ENCODE data around the gene PERM1.

The PERM1 gene

DNA sequence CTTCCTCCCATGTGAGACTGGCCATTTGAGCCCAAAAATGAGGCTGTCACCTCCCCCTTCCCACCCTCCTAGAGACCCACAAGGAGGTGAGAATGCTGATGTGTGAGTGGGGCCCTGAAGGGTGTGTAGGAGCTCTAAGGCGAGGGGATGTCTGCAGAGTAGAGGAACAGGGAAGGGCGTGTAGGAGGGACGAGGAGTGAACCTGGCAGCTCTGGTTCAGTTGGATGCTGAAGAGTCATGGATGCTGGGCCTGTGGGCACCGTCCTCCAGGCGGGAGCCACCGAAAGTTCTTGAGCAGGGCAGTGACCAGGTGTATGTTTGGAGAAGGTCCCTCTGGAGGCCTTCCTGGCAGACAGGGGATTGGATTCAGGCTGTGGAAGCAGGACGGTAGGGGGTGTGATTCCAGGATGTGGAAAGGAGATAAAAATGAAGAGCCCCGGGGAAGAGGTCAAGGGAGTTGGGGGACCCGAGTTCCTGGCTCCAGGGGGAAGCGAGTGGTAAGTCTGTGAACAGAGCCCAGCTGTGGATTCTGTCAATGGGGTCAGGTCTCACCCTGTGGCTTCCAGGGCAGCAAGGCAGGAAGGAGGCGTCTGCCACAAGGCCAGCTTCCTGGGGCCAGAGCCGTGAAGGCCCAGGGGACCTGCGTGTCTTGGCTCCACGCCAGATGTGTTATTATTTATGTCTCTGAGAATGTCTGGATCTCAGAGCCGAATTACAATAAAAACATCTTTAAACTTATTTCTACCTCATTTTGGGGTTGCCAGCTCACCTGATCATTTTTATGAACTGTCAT is 50.3 kb downstream of the PERM1 start:
- no peak overlapping the region for H3K4me3 ChIP-seq (ENCODE audit: low read length)
- no peak overlapping the region for H3K4me2 ChIP-seq (ENCODE audit: low read length)
- no peaks in the 10 kb centered on the region for H3K36me3 ChIP-seq (ENCODE audit: control insufficient read depth, low read length)
- no peaks in the 10 kb centered on the region for H3K9me2 ChIP-seq (replicated peaks; ENCODE audit: control insufficient read depth, low read length)
- H3K27ac ChIP-seq (ENCODE audit: low read depth, low read length), result no peak overlapping the region
- peaks cover 7% of the 10 kb centered on the region; the same call in 1 of the 2 replicates for H3K4me1 ChIP-seq (ENCODE audit: control insufficient read depth, low read length)
- H3K27me3 ChIP-seq (ENCODE audit: control insufficient read depth, low read length), result peaks cover 18% of the 10 kb centered on the region
- no peaks in the 10 kb centered on the region for H3K9me3 ChIP-seq (ENCODE audit: control insufficient read depth, insufficient read depth, low read length)
- TF ChIP-seq, protein P1, sequence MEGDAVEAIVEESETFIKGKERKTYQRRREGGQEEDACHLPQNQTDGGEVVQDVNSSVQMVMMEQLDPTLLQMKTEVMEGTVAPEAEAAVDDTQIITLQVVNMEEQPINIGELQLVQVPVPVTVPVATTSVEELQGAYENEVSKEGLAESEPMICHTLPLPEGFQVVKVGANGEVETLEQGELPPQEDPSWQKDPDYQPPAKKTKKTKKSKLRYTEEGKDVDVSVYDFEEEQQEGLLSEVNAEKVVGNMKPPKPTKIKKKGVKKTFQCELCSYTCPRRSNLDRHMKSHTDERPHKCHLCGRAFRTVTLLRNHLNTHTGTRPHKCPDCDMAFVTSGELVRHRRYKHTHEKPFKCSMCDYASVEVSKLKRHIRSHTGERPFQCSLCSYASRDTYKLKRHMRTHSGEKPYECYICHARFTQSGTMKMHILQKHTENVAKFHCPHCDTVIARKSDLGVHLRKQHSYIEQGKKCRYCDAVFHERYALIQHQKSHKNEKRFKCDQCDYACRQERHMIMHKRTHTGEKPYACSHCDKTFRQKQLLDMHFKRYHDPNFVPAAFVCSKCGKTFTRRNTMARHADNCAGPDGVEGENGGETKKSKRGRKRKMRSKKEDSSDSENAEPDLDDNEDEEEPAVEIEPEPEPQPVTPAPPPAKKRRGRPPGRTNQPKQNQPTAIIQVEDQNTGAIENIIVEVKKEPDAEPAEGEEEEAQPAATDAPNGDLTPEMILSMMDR (IDR thresholded peaks at IDR 0.05; ENCODE audit: low read depth, low read length, poor library complexity, severe bottlenecking), result no peak
- TF ChIP-seq EZH2phosphoT487 (IDR thresholded peaks at IDR 0.05; ENCODE audit: borderline replicate concordance, low read length), result no peak
- H3K79me2 ChIP-seq (ENCODE audit: control insufficient read depth, low read length), result no peaks in the 10 kb centered on the region
- no peaks in the 10 kb centered on the region for H4K20me1 ChIP-seq (ENCODE audit: control insufficient read depth, insufficient read depth, low read depth, low read length)
- H3F3A ChIP-seq (ENCODE audit: control insufficient read depth, insufficient read depth), result 0 out of 2 replicates have a peak, but pooled peaks cover 3% of the 10 kb centered on the region

DNA sequence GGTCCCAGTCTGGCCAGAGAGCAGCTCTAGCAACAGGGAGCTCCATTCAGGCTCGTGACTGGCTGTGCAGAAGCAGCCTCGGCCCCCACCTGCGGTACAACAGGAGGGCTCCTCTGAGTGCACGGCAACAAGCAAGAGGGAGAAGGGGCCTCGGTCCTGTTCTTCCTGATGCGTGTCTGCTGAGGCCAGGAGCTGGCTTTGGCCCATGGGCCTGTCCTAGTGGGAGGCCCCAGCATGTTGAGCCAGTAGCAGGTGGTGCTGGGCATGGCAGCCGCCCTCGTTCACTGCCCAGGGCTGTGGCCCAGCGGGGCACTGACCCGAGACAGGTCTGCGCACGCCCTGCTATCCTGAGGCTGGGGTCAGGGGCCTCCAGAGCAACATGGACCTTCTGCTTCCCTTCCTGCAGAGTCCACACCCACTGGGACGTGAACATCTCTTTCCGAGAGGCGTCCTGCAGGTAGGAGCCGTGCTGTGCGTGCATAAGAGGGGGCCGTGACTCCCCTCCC is 51.2 kb downstream of the PERM1 start:
- Histone ChIP-seq H3K27ac (ENCODE audit: low read depth, low read length) (no peak overlapping the region), H3K9me3 (ENCODE audit: control insufficient read depth, insufficient read depth, low read length) (no peaks in the 10 kb centered on the region), H3F3A (ENCODE audit: control insufficient read depth, insufficient read depth) (0 out of 2 replicates have a peak, but pooled peaks cover 3% of the 10 kb centered on the region), H3K4me2 (ENCODE audit: low read length) (no peak overlapping the region), H3K4me3 (ENCODE audit: low read length) (no peak overlapping the region), H3K4me1 (ENCODE audit: control insufficient read depth, low read length) (peaks cover 7% of the 10 kb centered on the region; the same call in 1 of the 2 replicates), H4K20me1 (ENCODE audit: control insufficient read depth, insufficient read depth, low read depth, low read length) (no peaks in the 10 kb centered on the region; the same call in 1 of the 2 replicates), H3K27me3 (ENCODE audit: control insufficient read depth, low read length) (peaks cover 26% of the 10 kb centered on the region), H3K9me2 (replicated peaks; ENCODE audit: control insufficient read depth, low read length) (no peaks in the 10 kb centered on the region), H3K79me2 (ENCODE audit: control insufficient read depth, low read length) (no peaks in the 10 kb centered on the region), H3K36me3 (ENCODE audit: control insufficient read depth, low read length) (no peaks in the 10 kb centered on the region)
- TF ChIP-seq, protein P1 (IDR thresholded peaks at IDR 0.05; ENCODE audit: low read depth, low read length, poor library complexity, severe bottlenecking), result no peak
- no peak for TF ChIP-seq EZH2phosphoT487 (IDR thresholded peaks at IDR 0.05; ENCODE audit: borderline replicate concordance, low read length)

DNA sequence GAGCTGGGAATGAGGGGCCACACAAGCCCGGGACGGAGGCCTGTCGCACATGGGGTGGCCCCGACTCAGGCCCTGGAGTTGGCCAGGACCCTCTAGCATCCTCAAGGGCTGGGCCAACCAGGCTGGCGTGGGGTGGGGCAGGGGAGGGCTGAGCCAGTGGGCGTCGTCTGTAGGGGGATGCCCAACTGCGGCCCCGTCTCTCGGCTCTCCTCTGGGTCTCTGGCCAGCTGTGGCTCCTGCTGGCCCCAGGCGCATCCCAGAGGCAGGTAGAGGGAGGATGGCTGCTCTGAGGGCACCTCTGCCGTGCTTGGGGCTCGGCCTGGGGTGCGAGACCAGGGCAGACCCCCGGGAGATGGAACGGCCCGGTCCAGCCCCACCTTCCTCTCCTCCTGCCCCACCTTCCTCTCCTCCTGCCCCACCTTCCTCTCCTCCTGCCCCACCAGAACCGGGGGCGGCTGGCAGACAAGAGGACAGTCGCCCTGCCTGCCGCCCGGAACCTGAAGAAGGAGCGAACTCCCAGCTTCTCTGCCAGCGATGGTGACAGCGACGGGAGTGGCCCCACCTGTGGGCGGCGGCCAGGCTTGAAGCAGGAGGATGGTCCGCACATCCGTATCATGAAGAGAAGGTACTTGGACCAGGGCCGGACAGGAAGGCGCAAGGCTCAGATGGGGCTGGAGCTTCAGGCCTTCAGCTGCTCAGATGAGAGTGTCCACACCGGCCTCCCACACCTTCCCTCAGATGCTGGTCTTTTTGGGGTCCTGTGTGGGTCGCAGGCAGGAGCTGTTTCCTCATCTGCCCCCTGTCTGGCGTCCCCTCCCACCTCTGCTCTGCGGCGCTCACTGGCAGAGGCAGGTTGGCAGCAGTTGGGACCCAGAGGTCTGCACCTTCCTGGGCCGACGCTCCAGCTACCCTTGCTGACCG is 51.9 kb downstream of the PERM1 start:
- Histone ChIP-seq H3K4me1 (ENCODE audit: control insufficient read depth, low read length) (peaks cover 7% of the 10 kb centered on the region; the same call in 1 of the 2 replicates), H4K20me1 (ENCODE audit: control insufficient read depth, insufficient read depth, low read depth, low read length) (no peaks in the 10 kb centered on the region; the same call in 1 of the 2 replicates), H3K79me2 (ENCODE audit: control insufficient read depth, low read length) (no peaks in the 10 kb centered on the region), H3K9me2 (replicated peaks; ENCODE audit: control insufficient read depth, low read length) (no peaks in the 10 kb centered on the region), H3K36me3 (ENCODE audit: control insufficient read depth, low read length) (no peaks in the 10 kb centered on the region), H3K9me3 (ENCODE audit: control insufficient read depth, insufficient read depth, low read length) (no peaks in the 10 kb centered on the region), H3K27me3 (ENCODE audit: control insufficient read depth, low read length) (peaks cover 29% of the 10 kb centered on the region), H3F3A (ENCODE audit: control insufficient read depth, insufficient read depth) (0 out of 2 replicates have a peak, but pooled peaks cover 3% of the 10 kb centered on the region), H3K4me2 (ENCODE audit: low read length) (no peak overlapping the region), H3K4me3 (ENCODE audit: low read length) (no peak overlapping the region), H3K27ac (ENCODE audit: low read depth, low read length) (no peak overlapping the region)
- no peak for TF ChIP-seq EZH2phosphoT487 (IDR thresholded peaks at IDR 0.05; ENCODE audit: borderline replicate concordance, low read length)
- TF ChIP-seq, protein P1 (IDR thresholded peaks at IDR 0.05; ENCODE audit: low read depth, low read length, poor library complexity, severe bottlenecking), result no peak

All from DOHH2 (cell line).